GM21723 (cell line): ENCODE measurements around the gene SPTLC2.

Experiments used
- ATAC-seq: cut with Tn5 transposase; IDR thresholded peaks from one replicate; pipeline ENCODE4 v1.9.1; 2021; ENCODE audit warnings: mild to moderate bottlenecking, moderate library complexity; ENCODE audit not compliant: unreplicated experiment

SPTLC2 gene

DNA sequence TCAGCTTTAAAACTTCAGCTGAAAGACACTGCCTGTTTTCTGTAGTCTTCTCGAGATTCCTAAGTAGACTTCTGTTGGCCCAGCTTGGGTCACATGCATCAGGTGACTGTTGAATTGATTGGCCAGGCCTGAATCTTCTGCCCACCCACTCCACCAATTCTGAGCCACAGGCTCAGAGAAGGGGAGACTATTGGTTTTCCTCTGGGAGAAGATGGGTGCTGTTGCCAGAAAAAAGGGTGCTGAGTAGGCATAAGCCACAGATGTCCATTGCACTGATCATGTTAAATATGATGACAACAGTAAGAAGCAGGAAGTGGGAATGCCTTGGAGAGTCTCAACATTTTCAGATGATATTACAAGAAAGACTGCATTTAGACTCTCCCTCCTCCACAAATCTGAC lies 6.8 kb upstream of the SPTLC2 start:
- ATAC-seq: no peak

DNA sequence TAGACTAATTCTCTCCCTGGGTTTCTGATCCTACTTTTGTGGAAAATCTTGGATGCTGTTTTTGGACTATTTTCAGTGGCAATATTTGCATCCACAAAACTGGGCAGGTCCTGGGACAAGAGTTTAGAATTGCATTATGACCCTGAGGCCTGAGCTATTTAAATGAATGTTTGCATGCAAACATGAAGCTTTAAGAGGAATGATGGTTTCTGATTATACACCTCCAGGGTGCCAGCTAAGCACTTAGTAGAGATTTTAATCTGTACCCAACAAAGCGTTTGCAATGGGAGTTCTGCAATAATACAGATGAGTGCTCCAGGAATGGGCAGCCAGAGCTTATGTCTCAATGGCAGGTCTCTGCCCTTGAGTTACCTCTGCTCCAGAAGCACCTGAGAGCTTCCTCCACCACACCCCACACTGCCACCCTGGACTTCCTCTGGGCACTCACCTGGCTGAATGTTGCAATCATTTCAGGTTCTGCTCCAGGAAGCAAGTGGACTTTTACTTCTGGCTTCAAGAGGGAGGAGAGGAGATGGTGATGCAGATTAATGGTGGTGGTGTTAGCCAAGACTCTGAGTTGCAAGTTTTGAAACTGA lies 6.0 kb upstream of the SPTLC2 start:
- no peak for ATAC-seq

DNA sequence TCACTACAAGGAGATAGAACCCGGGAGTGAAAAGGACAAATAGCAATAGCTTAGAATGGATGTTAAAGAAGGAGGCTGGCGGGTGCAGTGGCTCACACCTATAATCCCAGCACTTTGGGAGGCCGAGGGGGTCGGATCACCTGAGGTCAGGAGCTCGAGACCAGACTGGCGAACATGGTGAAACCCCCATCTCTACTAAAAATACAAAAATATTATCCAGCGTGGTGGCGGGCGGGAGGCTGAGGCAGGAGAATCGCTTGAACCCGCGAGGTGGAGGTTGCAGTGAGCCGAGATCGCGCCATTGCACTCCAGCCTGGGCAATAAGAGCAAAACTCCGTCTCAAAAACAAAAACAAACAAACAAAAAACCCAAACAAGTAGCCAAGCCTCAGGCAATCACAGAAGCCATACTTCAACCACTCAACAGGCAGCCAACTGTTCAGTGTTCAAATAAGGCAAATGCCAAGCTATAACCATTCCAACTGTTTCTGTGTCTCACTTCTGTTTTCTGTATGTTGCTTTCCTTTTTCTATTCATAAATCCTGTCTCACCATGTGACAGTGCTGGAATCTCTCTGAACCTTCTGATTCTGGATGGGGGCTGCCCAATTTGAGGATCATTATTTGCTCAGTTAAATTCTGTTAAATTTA lies 3.9 kb upstream of the SPTLC2 start:
- no peak for ATAC-seq

DNA sequence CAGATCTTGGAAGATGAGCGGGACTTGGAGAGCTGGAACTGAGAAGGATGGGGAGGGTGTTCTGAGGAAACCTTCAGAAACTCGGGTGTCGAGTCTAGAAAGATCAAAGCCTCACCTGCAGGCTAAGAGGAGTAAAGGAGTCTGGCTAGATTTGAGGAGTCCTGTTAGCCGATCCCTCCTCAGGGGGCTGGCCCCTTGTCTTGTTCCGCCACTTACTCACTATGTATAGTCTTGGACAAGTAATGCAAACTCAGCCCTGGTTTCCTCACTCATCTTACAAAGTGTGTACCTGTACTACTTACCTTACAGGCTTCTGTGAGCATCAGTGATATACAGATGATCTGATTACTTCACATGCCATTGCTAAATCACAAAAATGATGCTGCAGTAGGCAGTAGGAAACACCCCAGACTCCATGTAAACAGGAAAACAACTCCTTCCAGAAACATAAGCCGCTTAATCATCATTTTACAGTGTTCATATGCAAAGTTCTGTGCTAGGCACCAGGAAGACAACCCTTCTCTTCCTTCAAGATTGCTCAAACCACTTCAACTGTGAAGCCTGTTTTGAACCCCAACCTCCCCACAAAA lies 2.0 kb upstream of the SPTLC2 start:
- ATAC-seq: no peak

DNA sequence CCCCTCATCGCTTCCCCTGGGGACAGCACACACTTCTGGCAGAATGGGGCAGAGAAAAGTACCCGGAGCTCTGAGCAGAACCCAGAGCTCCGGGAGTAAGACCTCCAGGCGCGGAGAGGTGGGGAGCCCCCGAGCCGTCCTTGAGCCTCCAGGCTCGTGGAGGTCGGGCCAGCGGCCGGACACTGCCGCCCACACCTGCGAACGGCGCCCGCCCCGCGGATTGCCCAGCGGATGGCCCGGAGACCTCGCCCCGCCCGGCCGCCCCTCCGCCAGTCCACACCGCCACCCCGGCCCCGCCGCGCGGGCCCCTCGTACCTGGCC lies 344 bp downstream of the SPTLC2 start:
- ATAC-seq: peak; percentile 30

DNA sequence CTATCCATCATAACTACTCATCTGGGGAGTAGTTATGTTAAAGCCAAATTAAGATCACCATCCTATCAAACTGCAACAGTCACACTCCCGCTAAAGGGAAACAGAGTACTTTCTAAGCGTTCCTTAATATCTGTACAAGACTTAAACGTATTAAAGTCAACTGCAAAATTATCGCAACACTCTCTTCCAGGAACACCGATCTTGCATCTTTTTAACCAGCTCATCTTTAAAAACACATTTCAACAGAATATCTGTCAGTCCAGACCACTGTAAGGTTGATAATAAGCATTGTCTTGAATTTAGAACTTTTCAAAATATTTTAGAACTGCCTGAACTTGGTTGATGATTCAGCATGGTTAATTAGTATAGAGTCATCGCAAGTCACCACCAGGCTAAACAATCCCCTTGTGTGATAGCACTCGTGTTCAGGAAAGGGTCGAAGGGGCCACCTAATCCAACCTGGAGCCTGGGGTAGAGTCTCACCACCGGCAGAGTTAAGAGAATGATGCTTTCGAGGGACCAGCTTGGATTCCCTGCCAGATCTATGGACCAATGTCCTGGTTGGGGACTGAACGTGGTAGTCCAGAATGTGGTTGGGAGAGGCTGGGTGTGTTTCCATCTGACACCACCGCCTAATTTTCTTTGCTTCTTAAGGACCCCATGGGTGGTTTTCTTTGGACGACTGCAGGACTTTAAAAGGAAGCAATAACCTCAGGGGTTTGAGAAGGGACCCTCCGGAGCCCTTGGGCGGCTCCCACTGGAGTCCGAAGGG lies 890 bp downstream of the SPTLC2 start:
- peak; percentile 0 for ATAC-seq

DNA sequence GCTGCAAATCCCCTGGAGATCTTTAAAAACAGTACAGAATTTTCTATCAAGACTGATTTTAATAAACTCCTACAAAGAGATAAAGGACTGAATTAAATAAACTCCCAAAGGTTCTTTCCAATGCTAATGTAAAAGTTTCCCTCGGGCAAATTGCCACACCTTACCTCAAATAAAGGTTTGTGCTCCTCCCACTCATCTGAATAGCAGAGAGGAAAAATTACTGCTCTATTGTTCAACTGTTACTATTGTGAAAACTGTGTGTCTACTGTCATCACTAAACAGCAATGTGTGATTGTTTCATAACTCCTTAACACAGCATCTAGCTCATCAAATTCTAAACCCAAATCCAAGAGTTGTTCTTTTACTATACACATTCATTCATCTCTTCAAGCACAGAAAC lies 3.2 kb downstream of the SPTLC2 start:
- no peak for ATAC-seq

DNA sequence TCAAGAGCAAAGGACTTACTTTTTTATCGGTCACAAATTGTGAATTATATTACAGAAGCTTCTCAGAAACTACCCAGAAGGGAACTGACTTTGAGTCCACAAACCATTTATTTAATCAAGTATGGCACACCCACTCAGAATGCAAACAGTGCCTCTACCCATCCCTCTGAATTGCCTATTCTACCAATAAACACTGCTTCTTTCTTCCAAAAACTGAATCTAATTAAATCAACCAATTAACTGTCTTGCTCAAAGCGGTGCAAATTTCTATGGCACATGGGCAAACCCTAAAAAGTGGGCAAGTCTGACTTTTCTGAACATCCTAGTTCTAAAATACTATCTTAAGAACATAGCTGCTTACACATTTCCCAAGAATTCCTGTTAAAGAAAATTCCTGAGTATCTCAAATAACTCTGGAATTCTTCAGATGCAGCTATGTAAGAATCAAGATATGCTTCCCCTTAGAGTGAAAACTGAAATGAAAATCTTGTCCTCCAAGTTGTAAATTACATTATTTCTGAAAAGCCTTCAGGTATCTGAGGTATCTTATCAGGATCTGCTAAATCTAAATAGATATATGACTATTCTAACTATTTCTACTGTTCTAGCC lies 4.3 kb downstream of the SPTLC2 start:
- no peak for ATAC-seq

DNA sequence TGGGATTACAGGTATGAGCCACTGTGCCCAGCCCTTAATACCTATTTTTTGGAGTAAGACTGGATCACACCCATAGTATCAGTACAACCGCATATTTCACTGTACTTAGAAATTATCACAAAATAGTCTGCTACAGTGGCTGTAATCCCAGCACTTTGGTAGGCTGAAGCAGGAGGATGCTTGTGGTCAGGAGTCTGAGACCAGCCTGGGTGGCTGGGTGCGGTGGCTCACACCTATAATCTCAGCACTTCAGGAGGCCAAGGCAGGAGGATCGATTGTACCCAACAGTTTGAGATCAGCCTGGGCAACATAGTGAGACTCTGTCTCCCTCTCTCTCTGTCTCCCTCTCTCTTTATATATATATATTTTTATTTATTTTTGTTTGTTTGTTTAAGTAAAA lies 5.9 kb downstream of the SPTLC2 start:
- no peak for ATAC-seq

DNA sequence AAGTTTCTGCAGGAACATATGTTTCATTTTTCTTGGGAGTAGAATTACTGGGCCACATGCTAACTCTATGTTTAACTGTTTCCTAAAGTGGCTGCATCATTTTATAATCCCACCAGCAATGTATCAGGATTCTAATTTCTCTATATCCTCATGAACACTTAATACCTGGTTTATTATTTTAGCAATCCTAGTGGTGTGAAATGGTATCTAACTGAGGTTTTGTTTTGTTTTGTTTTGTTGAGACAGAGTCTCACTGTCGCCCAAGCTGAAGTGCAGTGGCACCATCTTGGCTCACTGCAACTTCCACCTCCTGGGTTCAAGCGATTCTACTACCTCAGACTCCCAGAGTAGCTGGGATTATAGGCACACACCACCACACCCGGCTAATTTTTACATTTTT lies 6.5 kb downstream of the SPTLC2 start:
- no peak for ATAC-seq

DNA sequence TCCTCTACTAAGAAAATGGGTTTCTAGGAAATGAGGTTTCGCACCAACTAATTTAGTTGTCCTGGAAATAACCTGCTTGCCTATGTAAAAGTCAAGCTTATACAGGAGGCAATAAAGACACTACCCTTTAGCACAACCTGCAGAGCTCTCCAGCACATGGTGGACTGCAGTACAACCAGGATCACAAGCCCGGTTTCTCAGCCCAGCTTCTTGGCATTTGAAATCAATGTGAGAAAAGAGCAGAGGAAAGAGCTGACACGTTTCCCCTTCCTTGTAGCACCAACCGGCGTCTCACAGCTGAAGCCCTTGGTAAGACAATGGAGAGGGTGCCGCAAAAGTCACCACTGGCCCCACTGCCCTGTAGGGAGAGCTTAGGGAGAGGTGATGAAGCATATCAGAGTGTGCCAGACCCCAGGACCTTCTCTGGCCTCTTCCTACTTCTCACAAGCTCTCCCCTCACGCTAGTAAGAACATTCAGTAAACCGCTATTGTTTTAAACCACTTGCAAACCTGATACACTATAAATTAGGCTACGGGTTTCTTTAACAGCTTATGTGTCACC lies 8.6 kb downstream of the SPTLC2 start:
- ATAC-seq: no peak

DNA sequence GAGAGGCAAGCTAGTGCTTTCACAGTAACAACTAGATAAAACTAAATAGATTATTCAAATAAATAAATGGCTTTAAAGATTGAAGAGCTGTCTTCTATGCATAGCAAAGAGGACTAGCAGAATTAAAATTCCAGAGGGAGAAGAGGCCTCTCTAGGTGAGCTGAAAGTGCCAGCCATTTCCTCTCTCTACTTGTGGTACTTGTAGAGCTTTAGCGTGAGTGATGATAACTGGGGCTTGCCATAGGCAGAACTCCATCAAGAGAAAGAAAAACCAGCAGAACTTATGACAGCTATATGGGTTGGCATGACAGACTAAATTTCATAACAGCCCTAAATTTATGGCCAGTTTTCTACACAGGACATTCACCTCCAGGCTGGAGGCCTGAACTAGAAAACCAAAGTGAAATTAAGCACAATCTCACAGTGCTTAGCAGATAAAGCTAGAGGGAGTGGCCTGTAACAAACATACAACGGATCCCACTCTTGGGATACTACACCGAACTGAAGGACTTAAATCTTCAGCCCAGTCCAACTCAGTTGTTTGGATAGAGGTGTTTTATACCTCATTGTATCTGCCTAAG lies 11.0 kb downstream of the SPTLC2 start:
- no peak for ATAC-seq

DNA sequence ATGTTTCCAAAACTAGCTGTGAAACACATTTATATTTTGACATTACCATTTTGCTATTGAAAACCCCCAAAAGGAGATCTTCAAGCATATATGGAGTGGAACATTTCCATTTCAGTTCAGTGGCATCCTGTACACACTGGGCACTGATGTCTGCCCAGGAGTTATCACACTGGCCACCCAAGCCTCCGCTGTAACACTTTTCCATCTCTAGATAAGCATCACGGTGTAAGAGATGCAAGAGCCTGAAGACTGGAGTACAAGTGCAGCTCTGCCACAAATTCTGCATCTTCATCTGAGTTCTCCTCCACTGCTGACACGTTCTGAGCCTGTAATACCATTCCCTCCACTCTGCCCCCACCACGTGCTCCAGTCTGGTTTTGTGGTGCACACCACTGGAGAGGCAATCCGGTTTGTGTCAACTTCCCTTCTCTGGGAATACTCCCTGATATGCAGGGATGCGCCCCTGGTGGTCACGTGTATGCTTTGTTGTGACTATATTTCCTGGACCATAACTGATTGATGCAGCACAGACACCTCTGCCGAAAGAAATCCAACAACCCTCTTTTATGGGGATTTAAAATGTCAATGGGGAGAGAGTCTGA lies 12.7 kb downstream of the SPTLC2 start:
- ATAC-seq: no peak

DNA sequence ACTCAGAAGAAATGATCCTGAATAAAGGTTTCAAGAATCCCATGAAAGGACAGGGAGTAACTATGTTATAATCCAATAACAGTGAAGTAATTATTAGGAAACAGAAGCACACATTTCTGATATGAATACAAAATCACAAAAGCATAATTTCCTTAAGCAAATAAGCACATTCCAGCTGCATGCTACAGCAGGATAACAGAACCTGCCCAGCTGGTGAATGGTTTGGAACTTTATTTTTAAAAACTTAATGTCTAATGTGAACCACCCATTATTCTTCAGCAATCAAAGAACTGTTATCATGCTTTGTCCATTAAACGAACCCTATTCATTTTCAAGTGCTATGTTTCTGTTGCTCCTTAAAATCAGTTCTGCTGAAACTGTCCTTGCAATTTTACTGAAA lies 13.4 kb downstream of the SPTLC2 start:
- ATAC-seq: no peak

DNA sequence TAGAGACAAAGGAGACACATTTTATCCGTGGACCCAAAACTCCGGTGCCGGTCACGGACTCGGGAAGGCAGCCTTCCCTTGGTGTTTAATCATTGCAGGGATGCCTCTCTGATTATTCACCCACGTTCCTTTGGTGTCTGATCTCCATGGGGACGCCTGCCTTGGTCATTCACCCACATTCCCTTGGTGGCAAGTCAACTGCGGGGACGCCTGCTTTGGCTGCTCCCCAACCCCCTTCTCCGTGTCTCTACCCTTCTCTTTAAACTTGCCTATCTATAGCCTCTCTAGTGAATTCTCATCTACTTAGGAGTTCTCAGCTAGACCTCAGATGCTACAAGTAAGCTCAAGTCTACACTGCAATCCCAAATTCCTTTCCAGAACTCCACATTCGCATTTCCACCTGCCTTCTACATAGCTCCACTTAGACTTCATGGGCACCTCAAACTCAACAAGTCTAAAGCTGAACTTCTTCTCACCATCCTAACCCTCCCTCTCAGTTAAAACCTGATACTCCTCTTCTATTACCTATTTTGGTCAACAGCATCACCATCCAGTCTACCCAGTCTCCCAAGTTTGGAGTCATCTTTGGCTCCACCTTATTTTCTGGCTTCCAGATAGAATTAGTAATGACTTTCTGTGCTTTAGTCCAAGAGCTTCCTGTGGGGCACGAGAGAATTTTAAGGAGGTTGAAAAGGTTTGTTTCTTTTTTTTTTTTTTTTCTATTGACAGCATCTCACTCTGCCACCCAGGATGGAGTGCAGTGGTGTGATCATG lies 14.4 kb downstream of the SPTLC2 start:
- ATAC-seq: no peak

DNA sequence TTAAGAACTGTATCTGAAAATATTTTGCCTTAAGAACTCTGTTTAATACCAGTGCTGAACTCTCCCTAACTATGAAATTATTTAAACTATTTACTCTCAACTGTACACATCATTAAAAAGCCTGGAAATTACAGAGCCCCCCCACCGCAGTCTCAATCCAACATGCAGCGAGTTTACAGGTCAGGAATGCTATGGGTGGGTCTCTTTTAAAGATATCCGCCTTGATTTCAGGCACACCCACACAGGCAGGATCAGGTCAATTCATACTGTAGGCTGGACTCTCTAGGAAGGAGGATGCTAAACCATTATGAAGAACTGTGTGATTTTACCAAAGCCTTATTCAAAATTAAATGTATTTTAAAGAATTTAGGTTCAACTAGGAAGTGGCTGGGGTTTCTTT lies 16.5 kb downstream of the SPTLC2 start:
- ATAC-seq: no peak

DNA sequence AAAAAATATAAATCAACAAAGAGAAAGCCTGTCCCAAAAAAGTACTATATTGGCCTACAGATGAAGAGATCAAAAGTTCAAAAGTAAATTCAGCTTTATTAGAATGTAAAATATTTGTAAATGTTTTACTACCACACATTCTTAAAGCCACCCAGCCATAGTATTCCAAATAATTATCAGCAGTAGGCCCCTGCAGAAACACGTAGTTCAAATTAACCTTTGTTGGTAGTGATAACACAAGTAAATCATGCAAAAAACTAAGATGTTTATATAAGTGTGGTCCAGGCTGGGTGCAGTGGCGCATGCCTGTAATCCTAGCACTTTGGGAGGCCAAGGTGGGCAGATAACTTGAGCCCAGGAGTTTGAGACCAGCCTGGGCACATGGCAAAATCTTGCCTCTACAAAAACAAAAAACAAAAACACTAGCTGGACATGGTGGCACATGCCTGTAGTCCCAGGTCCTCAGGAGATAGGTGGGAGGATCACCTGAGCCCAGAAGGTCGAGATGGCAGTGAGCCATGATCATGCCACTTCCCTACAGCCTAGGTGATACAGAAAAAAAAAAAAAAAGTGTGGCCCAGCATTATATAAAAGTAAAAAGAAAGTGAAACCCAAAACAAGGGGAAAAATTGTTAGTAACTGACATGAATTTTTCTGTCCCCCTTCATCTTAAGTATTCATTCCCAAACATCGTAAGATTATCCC lies 17.9 kb downstream of the SPTLC2 start:
- ATAC-seq: no peak

DNA sequence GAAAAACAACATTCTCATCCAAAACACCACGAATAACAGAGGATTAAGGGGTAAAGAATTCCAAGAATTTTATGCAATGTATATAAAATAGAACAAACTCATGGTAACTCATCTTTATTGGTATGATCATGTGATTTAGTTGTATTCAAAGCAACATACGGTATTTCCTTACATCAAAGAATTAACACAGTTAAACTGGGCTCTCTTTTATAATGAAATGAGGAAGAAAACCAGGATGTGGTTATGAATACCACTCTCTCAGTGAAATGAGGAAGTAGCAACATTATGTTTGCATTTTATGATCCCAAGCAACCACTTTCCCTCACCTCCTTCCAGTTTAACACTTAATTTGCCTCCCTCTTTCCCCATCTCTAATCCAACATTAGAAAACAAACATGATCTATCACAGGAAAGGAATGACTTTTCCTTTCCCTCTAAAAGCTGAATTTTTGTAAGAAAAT lies 22.9 kb downstream of the SPTLC2 start:
- peak; percentile 75 for ATAC-seq

DNA sequence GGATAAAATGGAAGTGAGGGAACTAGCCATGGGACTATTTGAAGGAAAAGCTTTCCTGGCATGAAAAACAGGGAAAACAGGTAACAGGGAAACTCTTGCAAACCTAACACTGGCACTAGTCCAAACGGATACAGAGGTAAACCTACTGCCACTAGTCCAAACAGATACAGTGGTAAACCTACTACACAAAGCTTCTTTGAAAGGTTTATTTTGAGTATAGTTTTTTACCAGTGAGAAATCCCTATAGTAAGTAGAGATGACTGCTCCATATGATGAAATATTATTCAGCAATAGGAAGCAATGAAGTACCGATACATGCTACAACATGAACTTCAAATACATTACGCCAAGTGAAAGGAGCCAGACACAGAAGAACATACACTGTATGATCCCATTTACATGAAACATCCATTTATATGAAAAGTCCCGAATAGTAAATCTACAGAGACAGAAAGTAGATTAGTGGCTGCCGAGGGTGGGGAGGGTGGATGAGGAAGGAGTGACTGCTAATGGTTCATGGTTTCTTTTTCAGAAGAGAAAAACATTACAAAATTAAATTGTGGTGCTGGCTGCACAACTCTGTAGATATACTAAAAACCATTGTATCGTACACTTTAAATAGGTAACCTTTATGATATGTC lies 25.5 kb downstream of the SPTLC2 start:
- ATAC-seq: peak; percentile 33
